GM10847 (cell line): ENCODE measurements around the gene ITGB1.

Source experiments
- POLR2A ChIP-seq: IDR thresholded peaks from 2 replicates; pipeline ENCODE4 v1.6.1; 2011; ENCODE audit not compliant: insufficient read length; ENCODE audit errors: extremely low read depth

The ITGB1 gene

DNA sequence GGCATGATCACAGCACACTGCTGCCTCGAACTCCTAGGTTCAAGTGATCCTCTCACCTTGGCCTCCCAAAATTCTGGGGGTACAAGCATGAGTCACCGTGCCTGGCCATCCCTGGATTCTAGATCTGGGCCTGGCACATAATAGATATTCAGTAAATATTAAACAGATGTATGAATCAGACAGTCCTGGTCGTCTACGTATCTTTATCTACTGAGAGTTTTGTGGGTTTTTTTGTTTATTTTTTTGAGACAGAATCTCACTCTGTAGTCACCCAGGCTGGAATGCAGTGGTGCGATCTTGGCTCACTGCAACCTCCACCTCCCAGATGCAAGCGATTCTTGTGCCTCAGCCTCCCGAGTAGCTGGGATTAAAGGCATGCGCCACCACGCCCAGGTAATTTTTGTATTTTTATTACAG, 24.3 kb upstream of the ITGB1 start:
- no peak for TF ChIP-seq POLR2A

DNA sequence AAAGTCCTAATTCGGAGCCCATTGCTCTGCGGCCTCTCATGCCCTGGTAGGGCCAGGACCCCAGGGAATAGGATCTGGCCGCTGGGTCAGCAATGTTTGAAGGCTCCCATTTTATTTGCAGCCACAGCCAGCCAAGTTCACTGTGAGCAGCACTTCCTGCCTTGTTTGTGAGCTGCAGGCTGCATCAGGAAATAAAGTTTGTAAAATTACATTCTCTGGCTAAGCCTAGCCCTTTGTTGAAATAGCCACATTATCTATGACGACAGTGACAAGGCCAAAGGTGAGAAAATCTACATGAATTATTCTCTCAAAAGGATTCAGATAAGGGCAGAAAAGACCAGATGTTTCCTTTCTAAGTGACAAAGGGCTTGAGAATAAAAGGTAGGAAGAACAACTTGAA, 23.7 kb upstream of the ITGB1 start:
- no peak for TF ChIP-seq POLR2A

DNA sequence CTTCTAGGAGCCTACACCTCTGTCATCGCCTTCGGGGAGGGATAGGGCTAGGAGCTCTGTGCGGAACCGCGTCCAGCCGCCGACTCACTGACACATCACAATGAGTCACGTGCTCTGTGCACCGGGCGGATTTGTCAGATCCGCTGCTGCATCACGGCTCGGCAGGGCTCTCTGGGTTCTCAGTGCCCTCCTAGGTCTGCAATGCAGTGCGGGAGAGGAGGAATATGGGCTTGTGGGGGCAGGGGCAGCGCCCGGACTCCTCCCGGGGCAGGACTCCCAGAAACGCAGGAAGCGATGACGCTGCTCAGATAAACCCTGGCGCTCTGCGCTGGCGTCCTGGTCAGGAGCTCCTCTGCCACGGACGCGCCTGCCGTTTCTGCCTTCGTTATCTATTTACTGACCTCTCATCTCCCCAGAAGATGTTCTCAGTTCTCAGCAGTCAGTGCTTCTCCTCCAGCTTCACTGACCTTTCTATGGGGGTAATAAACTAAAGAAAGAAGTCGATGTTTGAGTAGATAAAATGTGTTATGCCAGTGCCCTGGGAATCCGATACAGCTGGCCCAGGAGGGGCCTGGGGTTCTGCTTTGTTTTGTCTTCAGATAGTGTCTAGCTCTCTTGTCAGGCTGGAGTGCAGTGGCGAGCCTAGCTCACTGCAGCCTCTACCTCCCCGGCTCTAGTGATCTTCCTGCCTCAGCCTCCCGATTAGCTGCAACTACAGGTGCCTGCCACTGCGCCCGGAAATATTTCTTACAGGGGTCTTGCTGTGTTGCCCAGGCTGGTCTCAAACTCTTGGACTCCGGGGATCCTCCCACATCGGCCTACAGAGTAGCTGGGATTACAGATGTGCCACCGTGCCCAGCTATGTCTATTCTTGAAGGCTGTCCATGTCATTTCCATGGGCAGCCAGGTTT, 22.8 kb upstream of the ITGB1 start:
- TF ChIP-seq POLR2A, result no peak

DNA sequence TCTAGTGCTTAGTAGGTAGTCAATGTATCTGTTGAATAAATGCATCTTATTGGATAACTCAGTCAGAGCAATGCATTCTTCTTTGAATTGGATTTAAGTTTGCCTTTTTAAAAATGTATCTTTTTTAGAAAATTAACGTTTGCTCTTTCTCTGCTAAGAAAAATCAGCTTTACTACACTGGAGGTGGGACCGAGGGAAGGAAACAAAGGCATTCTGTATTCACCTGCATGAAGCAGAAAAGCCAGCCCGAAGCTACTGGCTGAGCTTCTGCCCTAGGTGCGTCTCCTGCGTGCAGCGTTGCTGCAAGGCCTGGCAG, 22.2 kb upstream of the ITGB1 start:
- TF ChIP-seq POLR2A, result no peak

DNA sequence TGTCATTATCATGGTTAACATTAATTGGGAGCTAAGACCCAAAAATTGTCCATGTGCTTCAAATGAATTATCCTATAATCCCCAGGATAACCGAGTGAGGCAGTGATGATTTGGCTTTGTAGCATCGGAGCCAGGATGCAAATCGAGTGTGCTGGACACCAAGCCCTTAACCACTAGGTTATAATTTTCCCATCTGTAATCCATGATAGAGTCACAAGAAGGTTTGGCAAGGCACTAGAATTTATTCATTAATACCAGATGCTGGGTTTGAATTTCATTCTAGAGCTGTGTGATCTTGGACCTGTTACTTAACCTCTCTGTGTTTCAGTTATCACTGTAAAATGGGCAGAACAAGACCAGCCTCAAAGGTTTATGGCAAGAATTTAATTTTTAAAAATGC, 21.0 kb upstream of the ITGB1 start:
- no peak for TF ChIP-seq POLR2A

DNA sequence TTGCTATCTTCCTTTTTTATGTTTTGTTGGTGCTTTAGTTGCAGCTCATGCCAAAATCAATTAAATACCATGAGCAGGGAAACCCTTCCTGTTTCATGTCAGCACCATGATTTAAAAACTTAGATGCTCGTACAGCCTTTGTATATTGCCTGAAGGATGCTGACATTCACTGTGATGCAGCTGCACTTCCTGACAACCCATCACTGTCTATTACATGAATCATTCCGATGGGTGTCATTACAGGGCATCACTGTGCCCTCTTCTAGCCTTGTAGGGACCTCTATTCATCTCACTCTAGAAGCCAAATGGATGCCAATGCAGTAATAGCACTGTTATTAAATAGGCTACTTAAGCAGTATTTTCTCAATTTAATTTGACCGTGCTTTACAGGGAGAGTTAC, 18.3 kb upstream of the ITGB1 start:
- no peak for TF ChIP-seq POLR2A

DNA sequence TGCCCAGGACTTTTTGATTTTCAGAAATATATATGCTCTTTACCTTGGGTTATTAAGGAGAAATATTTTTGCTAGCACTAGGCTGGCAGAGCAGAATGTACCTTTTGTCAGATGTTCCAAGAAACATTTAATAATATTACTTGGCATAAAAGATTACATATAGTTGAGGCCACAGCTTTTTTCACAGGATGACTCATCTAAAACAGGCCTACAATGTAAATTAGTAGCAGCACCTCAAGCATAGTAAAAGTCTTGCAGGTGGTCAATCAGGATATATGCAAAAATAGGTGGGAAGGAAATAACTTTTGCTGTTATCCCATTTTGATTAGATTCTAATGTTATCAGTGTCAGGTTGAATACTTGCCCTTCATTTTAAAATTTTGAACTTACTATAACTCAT, 14.9 kb upstream of the ITGB1 start:
- no peak for TF ChIP-seq POLR2A

DNA sequence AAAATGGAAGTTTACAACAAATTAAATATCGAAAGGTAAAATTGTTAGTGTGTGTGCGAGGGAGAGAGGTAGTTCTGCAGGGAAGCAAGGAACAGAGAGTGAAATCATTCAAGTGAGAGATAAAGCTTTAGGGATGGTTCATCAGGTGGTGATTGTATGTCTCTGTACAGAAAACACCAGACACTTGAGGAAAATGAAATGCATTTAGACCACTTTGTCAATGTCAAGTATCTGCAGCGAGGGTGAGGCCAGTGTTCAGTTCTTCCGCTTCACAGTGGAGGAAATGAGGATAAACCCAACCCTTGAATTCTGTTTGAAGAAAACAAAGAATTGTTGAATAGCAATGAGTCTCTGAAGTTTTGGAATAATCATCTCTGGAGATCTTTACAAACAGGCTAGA, 14.4 kb upstream of the ITGB1 start:
- TF ChIP-seq POLR2A, result no peak

DNA sequence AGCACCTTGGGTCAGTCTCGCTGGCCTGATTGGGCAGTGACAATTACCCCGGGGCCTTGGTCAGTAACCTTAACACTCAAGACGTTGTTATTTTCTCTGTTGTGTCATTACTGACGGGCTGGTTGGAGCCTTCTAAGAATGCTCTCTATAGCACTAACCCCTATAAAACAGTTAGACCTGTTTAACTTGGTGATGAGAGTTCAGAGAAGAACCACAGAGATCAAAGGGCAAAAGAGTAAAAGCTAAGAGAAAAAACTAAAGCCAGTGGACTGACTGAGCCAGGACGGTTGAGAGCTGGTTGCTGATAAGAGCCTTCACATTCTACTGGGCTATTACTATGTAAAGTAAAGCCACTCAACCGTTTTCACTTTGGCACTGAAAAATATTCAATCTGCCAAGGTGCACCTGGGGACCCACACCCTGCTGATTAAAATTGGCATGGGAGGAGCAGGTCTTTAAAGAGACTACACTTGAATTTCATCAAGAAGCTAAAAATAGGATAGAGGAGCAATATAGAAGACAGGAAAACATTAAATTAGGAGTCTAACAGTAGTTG, 13.6 kb upstream of the ITGB1 start:
- no peak for TF ChIP-seq POLR2A

DNA sequence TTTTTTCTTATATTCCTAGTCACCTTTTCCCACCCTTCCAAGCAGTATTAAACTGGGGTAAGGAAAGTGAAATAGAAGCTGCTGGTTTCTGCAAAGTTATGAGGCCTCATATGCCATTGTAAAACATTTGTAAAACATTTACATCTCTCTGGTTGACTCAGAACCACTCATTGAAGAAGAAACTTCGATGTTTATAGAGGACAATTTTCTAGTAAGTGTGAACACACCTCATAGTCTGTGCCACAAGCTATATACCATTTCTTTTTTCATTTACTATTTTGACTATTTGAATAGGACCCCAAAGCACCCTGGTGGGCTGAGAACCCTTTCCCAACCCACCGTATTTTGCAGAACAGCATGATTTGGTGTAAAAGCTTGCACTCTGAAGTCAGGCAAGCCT, 12.9 kb upstream of the ITGB1 start:
- TF ChIP-seq POLR2A, result no peak

DNA sequence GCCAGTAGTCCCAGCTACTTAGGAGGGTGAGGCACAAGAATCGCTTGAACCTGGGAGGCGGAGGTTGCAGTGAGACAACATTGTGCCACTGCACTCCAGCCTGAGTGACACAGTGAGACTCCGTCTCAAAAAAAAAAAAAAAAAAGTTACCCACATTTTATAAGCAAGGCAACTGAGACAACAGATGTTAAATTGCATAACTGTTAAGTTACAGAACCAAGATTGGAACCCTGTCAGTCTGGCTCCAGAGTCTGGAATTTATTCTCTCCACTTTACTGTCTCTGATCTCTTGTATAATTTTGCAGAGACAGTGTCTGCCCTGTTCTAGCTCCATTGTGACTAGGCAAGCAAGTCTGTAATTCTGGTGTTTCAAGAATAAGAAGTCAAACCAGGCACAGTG, 6.2 kb upstream of the ITGB1 start:
- TF ChIP-seq POLR2A, result no peak

DNA sequence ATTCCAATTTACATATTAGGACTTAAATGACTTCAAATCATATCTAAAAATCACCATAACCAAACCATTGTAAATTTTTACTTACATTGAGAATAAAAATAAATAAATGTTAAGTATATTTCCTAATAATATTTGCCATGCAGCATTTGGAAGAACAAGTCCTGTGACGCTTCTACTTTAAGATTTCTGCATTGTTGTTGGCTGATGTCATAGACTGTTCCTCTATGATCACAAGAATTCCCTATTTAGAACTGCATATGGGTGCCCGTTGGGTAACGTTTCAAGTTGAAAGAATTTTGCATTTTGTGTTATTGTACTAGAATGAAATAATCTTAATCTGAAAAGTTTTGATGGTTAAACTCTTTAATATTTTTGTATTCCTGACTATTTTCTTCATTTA, 5.1 kb upstream of the ITGB1 start:
- no peak for TF ChIP-seq POLR2A

DNA sequence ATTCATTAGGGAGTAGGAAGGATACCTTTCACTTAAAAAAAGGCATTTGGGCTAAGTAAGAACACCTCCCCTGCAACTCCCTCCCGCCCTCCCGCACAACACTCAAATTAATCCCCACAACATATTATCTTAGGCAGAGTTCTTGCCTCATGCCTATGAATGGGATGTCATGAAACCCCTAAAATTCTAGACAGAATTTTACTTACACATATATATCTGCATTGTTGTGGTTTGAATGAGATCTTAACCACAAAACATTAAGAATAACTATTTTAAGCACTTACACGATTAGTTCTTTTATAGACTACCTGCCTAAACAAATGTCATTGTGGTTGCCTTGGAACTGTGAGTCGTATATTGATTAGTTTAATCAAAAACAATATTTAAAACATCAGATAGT, 4.5 kb upstream of the ITGB1 start:
- no peak for TF ChIP-seq POLR2A

DNA sequence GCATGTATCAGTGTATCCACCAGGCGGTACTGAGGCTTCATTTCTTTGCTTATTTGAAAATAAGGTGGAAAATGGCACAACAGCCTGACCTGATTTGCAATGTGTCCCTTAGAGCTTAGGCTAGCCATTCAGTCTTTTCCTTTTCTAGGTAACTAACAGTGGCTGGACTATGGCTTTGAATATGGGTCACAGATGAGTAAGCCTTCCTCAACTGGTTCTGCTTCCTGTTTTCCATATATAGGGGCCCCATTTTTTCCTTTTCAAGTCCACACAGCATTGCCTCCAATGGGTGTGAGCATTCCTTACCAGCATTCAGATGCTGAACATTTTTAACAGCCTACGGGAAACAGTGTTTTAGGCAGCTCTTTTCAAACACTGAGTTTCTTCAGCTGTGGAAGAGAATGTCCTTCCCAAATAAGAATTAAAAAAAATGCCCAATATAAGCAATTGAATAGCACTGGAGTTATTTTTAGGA, 3.9 kb upstream of the ITGB1 start:
- TF ChIP-seq POLR2A, result no peak

DNA sequence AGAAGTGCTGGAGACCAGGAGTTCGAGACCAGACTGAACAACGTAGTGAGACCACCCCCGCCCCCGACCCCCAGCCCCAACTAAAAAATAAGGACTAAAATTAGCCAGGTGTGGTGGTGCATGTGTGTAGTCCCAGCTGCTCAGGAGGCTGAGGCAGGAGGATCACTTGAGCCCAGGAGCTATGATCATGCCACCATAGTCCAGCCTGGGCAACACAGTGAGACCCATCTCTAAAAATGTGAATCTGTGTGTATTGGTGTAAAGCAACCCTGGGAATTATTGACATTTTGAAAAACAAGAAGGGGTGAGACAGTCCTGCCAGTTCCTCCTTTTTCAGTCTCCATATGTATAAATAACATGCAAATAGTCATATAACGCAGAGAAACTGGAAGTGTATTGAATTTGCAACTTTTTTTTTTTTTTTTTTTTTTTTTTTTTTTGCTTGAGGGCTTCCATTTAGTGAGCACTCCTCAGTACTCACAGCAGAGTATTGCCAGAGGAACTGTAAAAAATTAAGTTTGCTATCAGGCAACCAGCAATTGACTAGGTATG, 3.4 kb upstream of the ITGB1 start:
- no peak for TF ChIP-seq POLR2A

DNA sequence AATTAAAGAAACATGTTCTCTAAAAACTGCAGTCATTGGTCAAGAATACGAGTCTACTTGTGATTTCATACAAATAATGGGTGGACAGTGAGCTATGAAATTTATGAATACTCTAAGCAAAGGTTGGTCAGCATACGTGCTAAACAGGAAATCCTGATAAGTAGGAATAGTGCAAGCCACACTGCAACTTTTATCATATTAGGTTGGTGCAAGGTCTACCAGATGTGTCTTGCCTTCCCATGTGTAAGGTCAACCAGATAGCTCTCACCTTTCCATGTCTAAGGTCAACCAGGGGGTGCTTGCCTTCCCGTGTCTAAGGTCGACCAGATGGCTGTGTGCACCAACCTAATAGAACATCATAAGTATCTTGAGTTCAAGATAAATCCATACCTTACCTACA, 2.0 kb upstream of the ITGB1 start:
- TF ChIP-seq POLR2A, result no peak
